ENCODE results near the gene AHDC1. TPM values are rescaled to one million over a fixed set of nuclear protein-coding genes. Genes with fewer than 3 reads are reported as not detected.
A peak's percentile ranks its signal among the peaks of the same experiment; 100 is the strongest.

The AHDC1 gene
- total and polyA plus RNA-seq, 9 of the 15 experiments (the other 6 are each of a cell fraction or from before 2014, with no cell fraction given), result 0.21 to 36.4 (median 4.7) TPM

DNA sequence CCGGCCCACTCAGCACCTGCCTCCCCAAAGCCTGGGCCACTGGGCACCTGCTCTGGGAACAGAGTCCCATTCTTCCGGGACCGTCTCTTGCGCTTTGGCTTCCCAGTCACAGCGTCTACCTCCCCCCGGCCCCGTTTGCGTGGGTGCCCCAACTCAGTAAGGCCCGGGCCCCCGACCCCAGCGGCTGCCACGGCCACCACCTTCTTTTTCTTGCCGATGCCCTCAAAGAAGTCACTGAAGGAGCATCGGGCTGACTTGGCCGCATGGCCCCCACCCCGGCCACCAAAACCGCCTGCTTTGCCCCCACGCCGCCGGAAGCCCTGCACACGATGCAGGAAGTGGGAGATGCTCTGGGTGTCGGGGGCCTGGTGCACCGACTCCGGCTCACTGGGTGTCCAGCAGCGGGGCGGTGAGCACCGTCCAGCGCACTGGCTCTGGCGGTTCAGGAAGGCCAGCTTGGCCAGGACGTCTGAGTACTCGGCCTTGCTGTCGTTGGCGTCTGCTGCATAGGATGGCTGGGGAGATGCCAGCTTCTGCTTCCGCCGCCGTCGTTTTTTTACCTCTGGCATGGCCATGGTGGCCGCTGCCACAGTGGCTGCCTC, 54.0 kb downstream of the AHDC1 start:
- TF ChIP-seq RBM22 (IDR thresholded peaks at IDR 0.05; ENCODE audit: low read depth, low read length, poor library complexity, severe bottlenecking) (peak; percentile 23), PCBP1 (IDR thresholded peaks at IDR 0.05; ENCODE audit: low read depth, low read length, poor library complexity, severe bottlenecking) (peak; percentile 30)
- TF ChIP-seq, protein P1, sequence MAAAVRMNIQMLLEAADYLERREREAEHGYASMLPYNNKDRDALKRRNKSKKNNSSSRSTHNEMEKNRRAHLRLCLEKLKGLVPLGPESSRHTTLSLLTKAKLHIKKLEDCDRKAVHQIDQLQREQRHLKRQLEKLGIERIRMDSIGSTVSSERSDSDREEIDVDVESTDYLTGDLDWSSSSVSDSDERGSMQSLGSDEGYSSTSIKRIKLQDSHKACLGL (CRISPR knock-in tag; IDR thresholded peaks at IDR 0.05; ENCODE audit: borderline replicate concordance, poor library complexity, severe bottlenecking), result no peak
- TF ChIP-seq, protein P2, sequence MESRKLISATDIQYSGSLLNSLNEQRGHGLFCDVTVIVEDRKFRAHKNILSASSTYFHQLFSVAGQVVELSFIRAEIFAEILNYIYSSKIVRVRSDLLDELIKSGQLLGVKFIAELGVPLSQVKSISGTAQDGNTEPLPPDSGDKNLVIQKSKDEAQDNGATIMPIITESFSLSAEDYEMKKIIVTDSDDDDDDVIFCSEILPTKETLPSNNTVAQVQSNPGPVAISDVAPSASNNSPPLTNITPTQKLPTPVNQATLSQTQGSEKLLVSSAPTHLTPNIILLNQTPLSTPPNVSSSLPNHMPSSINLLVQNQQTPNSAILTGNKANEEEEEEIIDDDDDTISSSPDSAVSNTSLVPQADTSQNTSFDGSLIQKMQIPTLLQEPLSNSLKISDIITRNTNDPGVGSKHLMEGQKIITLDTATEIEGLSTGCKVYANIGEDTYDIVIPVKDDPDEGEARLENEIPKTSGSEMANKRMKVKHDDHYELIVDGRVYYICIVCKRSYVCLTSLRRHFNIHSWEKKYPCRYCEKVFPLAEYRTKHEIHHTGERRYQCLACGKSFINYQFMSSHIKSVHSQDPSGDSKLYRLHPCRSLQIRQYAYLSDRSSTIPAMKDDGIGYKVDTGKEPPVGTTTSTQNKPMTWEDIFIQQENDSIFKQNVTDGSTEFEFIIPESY (CRISPR knock-in tag; IDR thresholded peaks at IDR 0.05), result peak; percentile 82
- H3K4me2 ChIP-seq (ENCODE audit: insufficient read depth, low read length), result no peak overlapping the region
- intact Hi-C loops (cut with micrococcal nuclease) (no loop called here), in situ Hi-C loops (cut with MboI) (loop anchor here (10.0 kb wide), 1 partner anchor 55 kb away; the partner anchor contains the start of gene AHDC1)
- H3K27me3 ChIP-seq (ENCODE audit: control insufficient read depth in 2 of 2, insufficient read depth in 2 of 2, low read length in 2 of 2), result no peaks in the 10 kb centered on the region
- DNase-seq (ENCODE audit: extremely low read depth in 1 of 4, low spot score in 3 of 4) (no peak), FAIRE-seq (no peak), ATAC-seq (no peak)
- BruUV-seq (replicated peaks), result no TSS peak
- H3K4me3 ChIP-seq, result no peak overlapping the region
- no peak overlapping the region for H2AFZ ChIP-seq (ENCODE audit: low read depth, low read length)
- ChIA-PET POLR2A (no interaction called here), CTCF (ENCODE audit: low intra/inter-chr PET ratio) (no interaction called here)
- peaks cover 12% of the 10 kb centered on the region; the same call in 2 of the 3 replicates for H3K79me2 ChIP-seq (ENCODE audit: control insufficient read depth, insufficient read depth, low read length)
- H3K9me1 ChIP-seq (ENCODE audit: control insufficient read depth, insufficient read depth, low read length), result no peaks in the 10 kb centered on the region
- WGBS (ENCODE audit: insufficient coverage, low coverage, missing lambda C conversion rate), result 96% methylated on average over 37 of the region's 38 CpGs
- H3K4me1 ChIP-seq (replicated peaks in 1 of 2; ENCODE audit: control insufficient read depth in 2 of 2, insufficient read depth in 2 of 2, low read length in 2 of 2), result peaks cover 6 to 38% of the 10 kb centered on the region in 2 experiments; a peak in 4 of 5 replicates
- H3K9ac ChIP-seq (ENCODE audit: insufficient read depth in 1 of 2, low read depth in 2 of 2, low read length in 2 of 2), result no peak overlapping the region
- H3K36me3 ChIP-seq (ENCODE audit: control insufficient read depth, insufficient read depth, low read length), result peaks cover 95% of the 10 kb centered on the region
- no peak overlapping the region for H3K27ac ChIP-seq (ENCODE audit: extremely low read depth, low read depth, low read length)
- no peaks in the 10 kb centered on the region; the same call in 1 of the 2 replicates for H3K9me3 ChIP-seq (replicated peaks; ENCODE audit: control insufficient read depth, insufficient read depth, low read depth, low read length)
- no peaks in the 10 kb centered on the region for H4K20me1 ChIP-seq (replicated peaks; ENCODE audit: control insufficient read depth, insufficient read depth, low read length)

Measured in K562 (cell line).